OCI-LY3 (cell line): Measurements from ENCODE around the gene SPOP.

ENCODE experiments used
- H2AFZ ChIP-seq: fragments of 200-600, 300-600 bp; shearing (Covaris generic); 2 replicates; pipeline ENCODE4 v1.6.0; 2014; ENCODE audit warnings: antibody characterized with exemption, low read depth, low read length
- H3K27ac ChIP-seq: fragments of 200-600, 300-600 bp; sonication (generic); 2 replicates; pipeline ENCODE4 v1.5.1; 2014; ENCODE audit warnings: mild to moderate bottlenecking, low read length, moderate library complexity, mixed read lengths
- H3K27me3 ChIP-seq: fragments of 200-600, 300-600 bp; sonication (generic); 2 replicates; pipeline ENCODE4 v1.6.1; 2014; ENCODE audit warnings: low read depth, low read length, mixed read lengths
- H3K36me3 ChIP-seq: fragments of 200-600, 300-600 bp; sonication (generic); replicated peaks from 2 replicates; pipeline ENCODE3; 2014; ENCODE audit warnings: low read depth, low read length, mixed read lengths
- H3K4me1 ChIP-seq: fragments of 300-600, 200-600 bp; sonication (generic); 2 replicates; pipeline ENCODE4 v1.6.1; 2014; ENCODE audit warnings: low read length, mixed read lengths
- H3K4me2 ChIP-seq: fragments of 200-600, 300-600 bp; sonication (generic); 2 replicates; pipeline ENCODE4 v1.6.1; 2014; ENCODE audit warnings: low read length, mixed read lengths
- H3K4me3 ChIP-seq: fragments of 300-600, 200-600 bp; sonication (generic); 2 replicates; pipeline ENCODE4 v1.5.1; 2014; ENCODE audit warnings: antibody characterized with exemption, mild to moderate bottlenecking, low read length, moderate library complexity
- H3K79me2 ChIP-seq: fragments of 300-600, 200-600 bp; shearing (Covaris generic); 2 replicates; pipeline ENCODE4 v1.6.1; 2014; ENCODE audit warnings: mild to moderate bottlenecking, low read length, mixed read lengths
- H3K9ac ChIP-seq: fragments of 300-600, 200-600 bp; shearing (Covaris generic); 2 replicates; pipeline ENCODE4 v1.6.0; 2014; ENCODE audit warnings: mild to moderate bottlenecking, low read length, moderate library complexity
- H3K9me3 ChIP-seq: fragments of 200-600, 300-600 bp; shearing (Covaris generic); 2 replicates; pipeline ENCODE4 v1.6.1; 2014; ENCODE audit warnings: low read length, mixed read lengths; ENCODE audit not compliant: insufficient read depth
- H4K20me1 ChIP-seq: fragments of 200-600, 300-600 bp; sonication (generic); 2 replicates; pipeline ENCODE4 v1.6.1; 2016; ENCODE audit warnings: low read length, mixed read lengths; ENCODE audit not compliant: insufficient read depth
- CTCF ChIP-seq: fragments of 200-600, 300-600 bp; sonication (generic); IDR thresholded peaks from 2 replicates; pipeline ENCODE4 v1.5.1; 2014; ENCODE audit warnings: antibody characterized with exemption, low read length, low read depth
- EZH2phosphoT487 ChIP-seq: fragments of 200-600 bp; shearing (Covaris generic); IDR thresholded peaks from 2 replicates; pipeline ENCODE4 v1.6.1; 2018; ENCODE audit warnings: antibody characterized with exemption, mixed run types, low read depth

The SPOP gene

GRCh38 chr17:49595980-49596379, 81.9 kb downstream of the SPOP start:
- Histone ChIP-seq H3K4me3 (no peak overlapping the region), H3K79me2 (no peaks in the 10 kb centered on the region), H3K27me3 (no peaks in the 10 kb centered on the region), H3K9ac (no peak overlapping the region), H3K36me3 (peaks cover 31% of the 10 kb centered on the region), H3K4me1 (no peaks in the 10 kb centered on the region), H4K20me1 (no peaks in the 10 kb centered on the region), H3K9me3 (no peaks in the 10 kb centered on the region), H3K4me2 (no peak overlapping the region), H3K27ac (no peak overlapping the region), H2AFZ (no peak overlapping the region)
- TF ChIP-seq EZH2phosphoT487 (no peak), CTCF (no peak)

GRCh38 chr17:49595328-49595727, 82.6 kb downstream of the SPOP start:
- no peak overlapping the region for H3K9ac ChIP-seq
- no peaks in the 10 kb centered on the region for H3K9me3 ChIP-seq
- H3K4me2 ChIP-seq = no peak overlapping the region
- H3K36me3 ChIP-seq = peaks cover 27% of the 10 kb centered on the region
- H3K4me1 ChIP-seq = no peaks in the 10 kb centered on the region
- H2AFZ ChIP-seq = no peak overlapping the region
- no peaks in the 10 kb centered on the region for H4K20me1 ChIP-seq
- no peaks in the 10 kb centered on the region for H3K79me2 ChIP-seq
- H3K4me3 ChIP-seq = no peak overlapping the region
- TF ChIP-seq EZH2phosphoT487 (no peak), CTCF (no peak)
- no peaks in the 10 kb centered on the region for H3K27me3 ChIP-seq
- no peak overlapping the region for H3K27ac ChIP-seq

GRCh38 chr17:49592263-49592662, 85.6 kb downstream of the SPOP start:
- Histone ChIP-seq H2AFZ (no peak overlapping the region), H3K9me3 (no peaks in the 10 kb centered on the region), H3K27ac (no peak overlapping the region), H3K36me3 (peaks cover 9% of the 10 kb centered on the region), H3K27me3 (no peaks in the 10 kb centered on the region), H3K4me3 (no peak overlapping the region), H3K4me1 (no peaks in the 10 kb centered on the region), H3K9ac (no peak overlapping the region), H3K79me2 (no peaks in the 10 kb centered on the region), H4K20me1 (no peaks in the 10 kb centered on the region), H3K4me2 (no peak overlapping the region)
- TF ChIP-seq CTCF = no peak
- TF ChIP-seq EZH2phosphoT487 = no peak

- Histone ChIP-seq H3K27me3 (no peaks in the 10 kb centered on the region), H3K79me2 (no peaks in the 10 kb centered on the region), H3K4me2 (no peak overlapping the region), H4K20me1 (no peaks in the 10 kb centered on the region), H3K27ac (no peak overlapping the region), H2AFZ (no peak overlapping the region), H3K36me3 (no peaks in the 10 kb centered on the region), H3K4me3 (no peak overlapping the region), H3K9me3 (no peaks in the 10 kb centered on the region), H3K4me1 (no peaks in the 10 kb centered on the region), H3K9ac (no peak overlapping the region)
- no peak for TF ChIP-seq EZH2phosphoT487
- no peak for TF ChIP-seq CTCF
These were observed 87.0 kb downstream of the SPOP start for GRCh38 chr17:49590874-49591273.
